OCI-LY1 (cell line): ENCODE measurements around the gene SDC3.

Experiments
- H2AFZ ChIP-seq: fragments of 200-600 bp; sonication (generic), shearing (Covaris generic); 2 replicates; pipeline ENCODE4 v1.6.0; 2014; ENCODE audit warnings: antibody characterized with exemption, mild to moderate bottlenecking, low read length
- H3F3A ChIP-seq: fragments of 200-600 bp; sonication (generic), shearing (Covaris generic); 2 replicates; pipeline ENCODE4 v1.6.0; 2014; ENCODE audit warnings: mild to moderate bottlenecking, antibody characterized with exemption, low read length, moderate library complexity; ENCODE audit not compliant: insufficient read depth
- H3K27ac ChIP-seq: fragments of 200-600 bp; sonication (generic); 2 replicates; pipeline ENCODE4 v1.5.1; 2014; ENCODE audit warnings: low read length, mixed run types, mild to moderate bottlenecking, low read depth; ENCODE audit not compliant: poor library complexity, severe bottlenecking
- H3K27me3 ChIP-seq: fragments of 200-600 bp; sonication (generic); 2 replicates; pipeline ENCODE4 v1.6.0; 2014; ENCODE audit warnings: antibody characterized with exemption, mild to moderate bottlenecking, low read length, moderate library complexity; ENCODE audit not compliant: insufficient read depth
- H3K36me3 ChIP-seq: fragments of 200-600 bp; sonication (generic); 2 replicates; pipeline ENCODE4 v1.6.1; 2014; ENCODE audit warnings: mild to moderate bottlenecking, antibody characterized with exemption, low read length, moderate library complexity, mixed read lengths; ENCODE audit not compliant: insufficient read depth
- H3K4me1 ChIP-seq: fragments of 200-600 bp; sonication (generic); 2 replicates; pipeline ENCODE4 v1.5.1; 2014; ENCODE audit warnings: mild to moderate bottlenecking, low read length, moderate library complexity; ENCODE audit not compliant: insufficient read depth, severe bottlenecking
- H3K4me2 ChIP-seq: fragments of 200-600 bp; sonication (generic), shearing (Covaris generic); 2 replicates; pipeline ENCODE4 v1.6.1; 2014; ENCODE audit warnings: low read length
- H3K4me3 ChIP-seq: fragments of 200-600 bp; sonication (generic); 2 replicates; pipeline ENCODE4 v1.5.1; 2014; ENCODE audit warnings: low read length, low read depth, mild to moderate bottlenecking, mixed read lengths; ENCODE audit not compliant: poor library complexity, severe bottlenecking
- H3K79me2 ChIP-seq: fragments of 200-600 bp; shearing (Covaris generic); 2 replicates; pipeline ENCODE4 v1.6.1; 2016; ENCODE audit warnings: mixed run types, low read length, mixed read lengths; ENCODE audit not compliant: insufficient read depth
- H3K9ac ChIP-seq: fragments of 200-600 bp; sonication (generic), shearing (Covaris generic); 2 replicates; pipeline ENCODE4 v1.6.1; 2014; ENCODE audit warnings: mild to moderate bottlenecking, low read length, mixed read lengths
- H3K9me2 ChIP-seq: fragments of 200-600 bp; sonication (generic), shearing (Covaris generic); 2 replicates; pipeline ENCODE4 v1.6.1; 2014; ENCODE audit warnings: low read depth, mild to moderate bottlenecking, low read length, mixed read lengths
- H3K9me3 ChIP-seq: fragments of 200-600 bp; shearing (Covaris generic); 2 replicates; pipeline ENCODE4 v1.6.1; 2014; ENCODE audit warnings: low read length, mixed read lengths
- H4K20me1 ChIP-seq: fragments of 200-600 bp; sonication (generic), shearing (Covaris generic); 2 replicates; pipeline ENCODE4 v1.6.0; 2016; ENCODE audit warnings: mild to moderate bottlenecking, low read length; ENCODE audit not compliant: insufficient read depth
- CTCF ChIP-seq: fragments of 200-600 bp; sonication (generic), shearing (Covaris generic); IDR thresholded peaks from 2 replicates; pipeline ENCODE4 v1.5.1; 2017; ENCODE audit warnings: mild to moderate bottlenecking, antibody characterized with exemption, low read length, moderate library complexity, mixed read lengths
- EZH2 ChIP-seq: fragments of 200-600 bp; sonication (generic), shearing (Covaris generic); IDR thresholded peaks from 2 replicates; pipeline ENCODE4 v1.8.0; 2017; ENCODE audit warnings: borderline replicate concordance, mixed run types, mild to moderate bottlenecking, antibody characterized with exemption, low read length, moderate library complexity, mixed read lengths

Gene SDC3

GRCh38 chr1:30864681-30865080 lies 43.9 kb downstream of the SDC3 start:
- no peak overlapping the region for H3K4me2 ChIP-seq
- H3K9ac ChIP-seq: no peak overlapping the region
- no peaks in the 10 kb centered on the region for H3K79me2 ChIP-seq
- no peaks in the 10 kb centered on the region for H3K4me1 ChIP-seq
- TF ChIP-seq CTCF: no peak
- TF ChIP-seq EZH2: no peak
- no peaks in the 10 kb centered on the region for H3K9me2 ChIP-seq
- H3K27ac ChIP-seq: no peak overlapping the region
- no peaks in the 10 kb centered on the region for H3F3A ChIP-seq
- no peak overlapping the region for H2AFZ ChIP-seq
- H4K20me1 ChIP-seq: no peaks in the 10 kb centered on the region
- no peaks in the 10 kb centered on the region for H3K9me3 ChIP-seq
- no peaks in the 10 kb centered on the region for H3K36me3 ChIP-seq
- peaks cover 12% of the 10 kb centered on the region for H3K27me3 ChIP-seq
- H3K4me3 ChIP-seq: no peak overlapping the region

GRCh38 chr1:30863858-30864604 lies 44.5 kb downstream of the SDC3 start:
- H3K9me2 ChIP-seq: no peaks in the 10 kb centered on the region
- peaks cover 10% of the 10 kb centered on the region for H3K27me3 ChIP-seq
- no peaks in the 10 kb centered on the region for H3K36me3 ChIP-seq
- TF ChIP-seq EZH2 (no peak), CTCF (no peak)
- no peak overlapping the region for H3K9ac ChIP-seq
- H3K27ac ChIP-seq: no peak overlapping the region
- no peaks in the 10 kb centered on the region for H3K4me1 ChIP-seq
- H3F3A ChIP-seq: no peaks in the 10 kb centered on the region
- H2AFZ ChIP-seq: no peak overlapping the region
- H3K9me3 ChIP-seq: no peaks in the 10 kb centered on the region
- no peak overlapping the region for H3K4me3 ChIP-seq
- no peaks in the 10 kb centered on the region for H4K20me1 ChIP-seq
- no peaks in the 10 kb centered on the region for H3K79me2 ChIP-seq
- no peak overlapping the region for H3K4me2 ChIP-seq

GRCh38 chr1:30860320-30860652 lies 48.3 kb downstream of the SDC3 start:
- Histone ChIP-seq H3K9me3 (no peaks in the 10 kb centered on the region), H3K79me2 (no peaks in the 10 kb centered on the region), H3K36me3 (no peaks in the 10 kb centered on the region), H4K20me1 (no peaks in the 10 kb centered on the region), H3K4me1 (no peaks in the 10 kb centered on the region), H3F3A (no peaks in the 10 kb centered on the region), H3K9ac (no peak overlapping the region), H2AFZ (no peak overlapping the region), H3K27ac (no peak overlapping the region), H3K4me2 (no peak overlapping the region), H3K9me2 (no peaks in the 10 kb centered on the region), H3K27me3 (0 out of 2 replicates have a peak, but pooled peaks cover 1% of the 10 kb centered on the region), H3K4me3 (no peak overlapping the region)
- no peak for TF ChIP-seq CTCF
